ENCODE measurements around the gene SPN.
"Not testable (repeated sequence)": the region's sequence is repeated elsewhere in the genome, so short reads cannot be mapped to it uniquely, and the experiment has no call there.

Gene SPN

GRCh38 chr16:29676989-29677785 is 14.1 kb downstream of the SPN start:
- Mint-ChIP-seq H3K36me3 (peaks cover 3% of the 10 kb centered on the region in 2 donors), H3K4me3 (no peak overlapping the region), H3K4me1 (peaks cover 18 to 61% of the 10 kb centered on the region in 2 donors), H3K27ac (no peak overlapping the region), H3K9me3 (no peaks in the 10 kb centered on the region), H3K27me3 (no peaks in the 10 kb centered on the region)
- ATAC-seq (replicated peaks), result no peak
- no peak for DNase-seq

GRCh38 chr16:29678691-29679267 is 15.7 kb downstream of the SPN start, which contains the start of gene QPRT:
TSS of gene QPRT (plus strand) at chr16:29679180. CDS start at chr16:29679198, 18 bp downstream.
- H3K4me3 Mint-ChIP-seq, result peak within 1 kb of the TSS; percentile 84 to 86
- H3K36me3 Mint-ChIP-seq, result peaks cover 0 to 1% of the 10 kb centered on the region in 2 donors
- peak within 1 kb of the TSS; percentile 82 for H3K27ac Mint-ChIP-seq
- no peaks in the 10 kb centered on the region for H3K27me3 Mint-ChIP-seq
- DNase-seq, result no peak
- peaks cover 19 to 60% of the 10 kb centered on the region in 2 donors for H3K4me1 Mint-ChIP-seq
- peak; percentile 49 to 62 for ATAC-seq (replicated peaks)
- H3K9me3 Mint-ChIP-seq, result no peaks in the 10 kb centered on the region

GRCh38 chr16:29680180-29680598 is 17.1 kb downstream of the SPN start:
- peaks cover 16 to 63% of the 10 kb centered on the region in 2 donors for H3K4me1 Mint-ChIP-seq
- peak overlapping the region; percentile 84 to 86 for H3K4me3 Mint-ChIP-seq
- peak overlapping the region; percentile 51 for H3K27ac Mint-ChIP-seq
- DNase-seq (no peak), ATAC-seq (replicated peaks) (no peak)
- no peaks in the 10 kb centered on the region for H3K9me3 Mint-ChIP-seq
- H3K36me3 Mint-ChIP-seq, result peaks cover 3 to 9% of the 10 kb centered on the region in 2 donors
- no peaks in the 10 kb centered on the region for H3K27me3 Mint-ChIP-seq

- no peaks in the 10 kb centered on the region for H3K27me3 Mint-ChIP-seq
- ATAC-seq (replicated peaks) (no peak), DNase-seq (no peak)
- no peak overlapping the region for H3K27ac Mint-ChIP-seq
- H3K4me3 Mint-ChIP-seq, result no peak overlapping the region
- H3K36me3 Mint-ChIP-seq, result peaks cover 17% of the 10 kb centered on the region in 2 donors
- peaks cover 23 to 64% of the 10 kb centered on the region in 2 donors for H3K4me1 Mint-ChIP-seq
- H3K9me3 Mint-ChIP-seq, result no peaks in the 10 kb centered on the region
Observed at GRCh38 chr16:29683543-29684090, 20.6 kb downstream of the SPN start.

- DNase-seq (no peak), ATAC-seq (replicated peaks) (no peak)
- Mint-ChIP-seq H3K4me3 (no peak overlapping the region), H3K4me1 (peaks cover 20 to 56% of the 10 kb centered on the region in 2 donors), H3K36me3 (peaks cover 17 to 18% of the 10 kb centered on the region in 2 donors), H3K27ac (no peak overlapping the region), H3K9me3 (no peaks in the 10 kb centered on the region), H3K27me3 (no peaks in the 10 kb centered on the region)
Observed at GRCh38 chr16:29684679-29685078, 21.6 kb downstream of the SPN start.

- H3K36me3 Mint-ChIP-seq, result peaks cover 22 to 28% of the 10 kb centered on the region in 2 donors
- no peaks in the 10 kb centered on the region for H3K27me3 Mint-ChIP-seq
- peaks cover 27 to 53% of the 10 kb centered on the region in 2 donors for H3K4me1 Mint-ChIP-seq
- DNase-seq (no peak), ATAC-seq (replicated peaks) (peak; percentile 55 to 57)
- peak overlapping the region; percentile 5 to 41 for H3K4me3 Mint-ChIP-seq
- peaks cover 0 to 3% of the 10 kb centered on the region in 2 donors for H3K9me3 Mint-ChIP-seq
- peak overlapping the region; percentile 15 for H3K27ac Mint-ChIP-seq
Observed at GRCh38 chr16:29686740-29687332, 23.8 kb downstream of the SPN start.

GRCh38 chr16:29687755-29688154 is 24.7 kb downstream of the SPN start:
- Mint-ChIP-seq H3K27me3 (no peaks in the 10 kb centered on the region), H3K27ac (peak overlapping the region; percentile 38), H3K36me3 (peaks cover 22 to 28% of the 10 kb centered on the region in 2 donors), H3K4me3 (peak overlapping the region; percentile 1 to 15), H3K4me1 (peaks cover 27 to 54% of the 10 kb centered on the region in 2 donors), H3K9me3 (peaks cover 0 to 3% of the 10 kb centered on the region in 2 donors)
- DNase-seq (no peak), ATAC-seq (replicated peaks) (no peak)

GRCh38 chr16:29688172-29688571 is 25.1 kb downstream of the SPN start:
- peaks cover 27 to 54% of the 10 kb centered on the region in 2 donors for H3K4me1 Mint-ChIP-seq

GRCh38 chr16:29689490-29690351 is 26.7 kb downstream of the SPN start:
- Mint-ChIP-seq H3K4me1 (peaks cover 25 to 48% of the 10 kb centered on the region in 2 donors), H3K36me3 (peaks cover 19 to 22% of the 10 kb centered on the region in 2 donors), H3K4me3 (peak overlapping the region in 1 of 2 donors; percentile 25), H3K27ac (peak overlapping the region; percentile 15)
- H3K27me3 Mint-ChIP-seq; H3K9me3 Mint-ChIP-seq; DNase-seq; ATAC-seq (replicated peaks): not testable (repeated sequence)

More at GRCh38 chr16:29688172-29688571, 25.1 kb downstream of the SPN start:
- Mint-ChIP-seq H3K27ac (peak overlapping the region; percentile 38), H3K27me3 (no peaks in the 10 kb centered on the region), H3K4me3 (peak overlapping the region; percentile 1 to 15), H3K36me3 (peaks cover 22 to 28% of the 10 kb centered on the region in 2 donors), H3K9me3 (peaks cover 0 to 3% of the 10 kb centered on the region in 2 donors)
- no peak for DNase-seq
- ATAC-seq (replicated peaks), result no peak

GRCh38 chr16:29692606-29693005 is 29.6 kb downstream of the SPN start:
- H3K9me3 Mint-ChIP-seq; H3K27me3 Mint-ChIP-seq; H3K4me3 Mint-ChIP-seq; ATAC-seq (replicated peaks); DNase-seq; H3K27ac Mint-ChIP-seq: not testable (repeated sequence)
- peaks cover 17 to 22% of the 10 kb centered on the region in 2 donors for H3K36me3 Mint-ChIP-seq
- H3K4me1 Mint-ChIP-seq, result peaks cover 16 to 29% of the 10 kb centered on the region in 2 donors

GRCh38 chr16:29694384-29695195 is 31.5 kb downstream of the SPN start:
- ATAC-seq (replicated peaks) (peak in 1 of 2 donors; percentile 51), DNase-seq (no peak)
- Mint-ChIP-seq H3K9me3 (peaks cover 3 to 7% of the 10 kb centered on the region in 2 donors), H3K36me3 (peaks cover 27 to 29% of the 10 kb centered on the region in 2 donors), H3K4me1 (peaks cover 13 to 19% of the 10 kb centered on the region in 2 donors), H3K4me3 (no peak overlapping the region), H3K27ac (no peak overlapping the region), H3K27me3 (no peaks in the 10 kb centered on the region)

GRCh38 chr16:29695675-29696074 is 32.6 kb downstream of the SPN start:
- H3K36me3 Mint-ChIP-seq, result peaks cover 20 to 32% of the 10 kb centered on the region in 2 donors
- not testable (repeated sequence) for H3K9me3 Mint-ChIP-seq; H3K27me3 Mint-ChIP-seq; ATAC-seq (replicated peaks); H3K4me3 Mint-ChIP-seq; DNase-seq; H3K27ac Mint-ChIP-seq
- H3K4me1 Mint-ChIP-seq, result peaks cover 12 to 17% of the 10 kb centered on the region in 2 donors

Data from stimulated activated naive B cell treated with anti-CD40 and anti-IgM and Interleukin-4, amounts not matched to agents 10 μg/mL and 1 μg/mL and 100 μg/mL, for 72 hours (primary cell).